Measurements from ENCODE around the gene RBM41.

The RBM41 gene

GRCh38 chrX:107154787-107155620, 36.4 kb upstream of the RBM41 start (continued):
- no peak for TF ChIP-seq ZNF560 (tag by site-specific recombination; IDR thresholded peaks at IDR 0.05; ENCODE audit: borderline replicate concordance)
- no peak for TF ChIP-seq ZNF202 (tag by site-specific recombination; IDR thresholded peaks at IDR 0.05; ENCODE audit: borderline replicate concordance)
- peak; percentile 52 for TF ChIP-seq OSR2 (tag by site-specific recombination; IDR thresholded peaks at IDR 0.05)
- TF ChIP-seq HIC1 (tag by site-specific recombination; IDR thresholded peaks at IDR 0.05) = no peak

- ChIA-PET CTCF (no interaction called here), POLR2A (no interaction called here)
- Histone ChIP-seq H3K9me3 (ENCODE audit: control insufficient read depth, insufficient read depth, low read depth, low read length) (no peaks in the 10 kb centered on the region), H3K36me3 (ENCODE audit: control insufficient read depth in 2 of 2, insufficient read depth in 1 of 2, low read length in 2 of 2) (peaks cover 5 to 11% of the 10 kb centered on the region in 2 experiments; a peak in 2 of 3 replicates), H3K4me1 (ENCODE audit: control insufficient read depth, insufficient read depth, low read length) (no peaks in the 10 kb centered on the region), H3K4me3 (ENCODE audit: low read depth, low read length) (no peak overlapping the region), H3K27ac (ENCODE audit: extremely low read depth, low read depth, low read length) (no peak overlapping the region)
- TF ChIP-seq ZNF423 (tag by site-specific recombination; IDR thresholded peaks at IDR 0.05) = no peak
- no peak for TF ChIP-seq KLF17 (tag by site-specific recombination; IDR thresholded peaks at IDR 0.05)
- TF ChIP-seq ZSCAN23 (tag by site-specific recombination; IDR thresholded peaks at IDR 0.05) = no peak
- TF ChIP-seq SCRT1 (tag by site-specific recombination; IDR thresholded peaks at IDR 0.05; ENCODE audit: borderline replicate concordance) = no peak
- TF ChIP-seq ZNF26 (tag by site-specific recombination; IDR thresholded peaks at IDR 0.05) = no peak
- no peak for TF ChIP-seq MEIS1 (CRISPR knock-in tag; IDR thresholded peaks at IDR 0.05; ENCODE audit: borderline replicate concordance)
- TF ChIP-seq KLF7 (tag by site-specific recombination; IDR thresholded peaks at IDR 0.05; ENCODE audit: borderline replicate concordance) = no peak
- no peak for TF ChIP-seq ZNF747 (tag by site-specific recombination; IDR thresholded peaks at IDR 0.05)
- no peak for TF ChIP-seq ZNF2 (tag by site-specific recombination; IDR thresholded peaks at IDR 0.05)
- no peak for TF ChIP-seq ZNF138 (tag by site-specific recombination; IDR thresholded peaks at IDR 0.05; ENCODE audit: borderline replicate concordance)
Observed at GRCh38 chrX:107153005-107153404, 34.4 kb upstream of the RBM41 start.

- ChIA-PET CTCF (interaction anchor here (1.0 kb wide), 1 partner anchor 12 kb away, joined by 4 read pairs; no protein-coding TSS in a partner anchor), POLR2A (no interaction called here)
- Histone ChIP-seq H3K4me3 (ENCODE audit: low read depth, low read length) (no peak overlapping the region), H3K27ac (ENCODE audit: extremely low read depth, low read depth, low read length) (no peak overlapping the region), H3K4me1 (ENCODE audit: control insufficient read depth, insufficient read depth, low read length) (no peaks in the 10 kb centered on the region), H3K36me3 (ENCODE audit: control insufficient read depth in 2 of 2, insufficient read depth in 1 of 2, low read length in 2 of 2) (peaks cover 7 to 21% of the 10 kb centered on the region in 2 experiments; a peak in 2 of 3 replicates), H3K9me3 (ENCODE audit: control insufficient read depth, insufficient read depth, low read depth, low read length) (no peaks in the 10 kb centered on the region)
- TF ChIP-seq ZNF341 (tag by site-specific recombination; IDR thresholded peaks at IDR 0.05; ENCODE audit: low read depth) = no peak
- TF ChIP-seq ZNF692 (tag by site-specific recombination; IDR thresholded peaks at IDR 0.05) = no peak
- TF ChIP-seq ZNF518A (tag by site-specific recombination; conservative IDR thresholded peaks at IDR 0.05; ENCODE audit: low read depth) = no peak
- no peak for TF ChIP-seq ZNF18 (tag by site-specific recombination; IDR thresholded peaks at IDR 0.05)
- no peak for TF ChIP-seq ZSCAN30 (tag by site-specific recombination; IDR thresholded peaks at IDR 0.05)
Observed at GRCh38 chrX:107146670-107147069, 28.0 kb upstream of the RBM41 start.

Measured in HEK293 (cell line).